HG02852 (cell line): ENCODE data around the gene DEAF1.

Experiments
- ATAC-seq: cut with Tn5 transposase; IDR thresholded peaks from one replicate; pipeline ENCODE4 v1.9.1; 2021; ENCODE audit warnings: mild to moderate bottlenecking, moderate library complexity; ENCODE audit not compliant: unreplicated experiment

Gene DEAF1

DNA sequence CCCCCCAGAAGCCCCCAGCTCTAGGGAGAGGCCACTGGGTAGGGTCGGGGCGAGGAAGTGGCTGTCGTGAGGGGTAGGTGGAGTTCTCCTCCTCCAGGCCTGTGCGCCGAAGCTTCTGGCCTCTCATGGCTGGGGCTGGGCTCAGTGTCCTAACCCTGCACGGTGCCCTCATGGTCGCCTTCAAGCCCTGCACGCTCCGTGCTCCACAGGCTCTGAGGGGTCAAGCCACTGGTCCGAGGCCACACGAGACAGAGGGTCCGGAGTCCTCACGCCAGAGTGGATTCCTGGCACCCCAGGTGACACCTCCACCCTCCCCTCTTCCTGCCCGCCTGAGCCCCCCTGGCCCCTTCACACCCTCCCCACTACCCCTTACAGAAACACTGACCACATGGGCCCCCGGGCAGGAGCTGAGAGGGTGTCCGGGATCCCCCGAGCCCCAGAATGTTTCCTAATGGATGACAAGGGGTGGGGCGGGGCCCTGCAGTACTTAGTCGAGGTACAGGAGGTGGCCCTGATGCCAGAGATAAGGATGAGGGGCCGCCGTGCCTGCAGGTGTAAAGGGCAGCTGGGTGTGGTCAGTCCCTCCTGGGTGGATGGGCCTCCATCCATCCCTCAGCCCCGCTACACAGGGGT, 69.3 kb downstream of the DEAF1 start:
- ATAC-seq: no peak

DNA sequence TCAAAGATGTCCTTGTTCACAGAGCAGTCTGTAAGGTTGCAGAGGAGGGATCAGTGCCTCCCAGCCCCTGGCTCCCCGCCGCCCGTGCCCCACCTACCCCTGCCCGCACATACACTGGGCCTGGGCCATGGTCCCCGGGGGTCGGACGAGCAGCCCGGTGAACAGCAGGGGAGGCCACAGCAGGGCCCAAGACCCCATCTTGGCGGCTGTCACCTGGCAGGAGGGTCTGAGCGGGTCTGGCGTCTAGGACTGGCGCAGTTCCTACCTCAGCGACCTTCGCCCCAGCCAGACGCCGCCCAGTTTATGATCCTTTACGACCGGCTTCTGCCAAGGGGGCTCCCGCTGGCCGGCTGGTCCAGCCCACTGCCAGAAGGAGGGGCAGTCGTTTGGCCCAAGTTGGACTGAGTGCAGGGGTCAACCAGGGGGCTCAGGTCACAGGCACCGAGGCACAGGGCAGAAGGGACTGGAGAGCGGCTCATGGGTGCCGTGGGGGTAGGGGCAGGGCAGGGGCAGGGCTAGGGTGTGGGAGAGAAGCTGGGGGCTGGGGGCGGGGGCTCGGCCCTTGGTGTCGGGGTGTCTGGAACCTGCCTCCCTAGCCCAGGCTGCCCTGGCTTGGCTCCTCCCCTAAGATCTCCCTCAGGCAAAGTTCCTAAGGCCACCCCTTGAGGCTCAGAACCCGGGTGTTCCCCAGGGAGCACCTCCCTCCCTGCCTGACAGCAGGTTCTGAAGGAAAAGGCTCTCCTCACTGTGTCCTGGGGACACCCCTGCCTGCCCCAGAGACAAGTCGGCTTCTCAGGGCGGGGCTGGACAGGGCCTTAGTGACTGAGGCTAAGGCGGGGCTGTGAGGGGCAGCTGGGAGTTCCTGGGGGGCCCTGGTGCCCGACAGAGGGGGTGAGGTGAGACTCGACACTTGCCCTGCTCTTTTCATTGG, 70.1 kb downstream of the DEAF1 start, which contains the start of gene CDHR5:
Gene CDHR5, minus strand, starts transcription at position 251 of the 931 bp plus-strand sequence. Its CDS starts 53 bp downstream, at position 198.
- no peak for ATAC-seq

DNA sequence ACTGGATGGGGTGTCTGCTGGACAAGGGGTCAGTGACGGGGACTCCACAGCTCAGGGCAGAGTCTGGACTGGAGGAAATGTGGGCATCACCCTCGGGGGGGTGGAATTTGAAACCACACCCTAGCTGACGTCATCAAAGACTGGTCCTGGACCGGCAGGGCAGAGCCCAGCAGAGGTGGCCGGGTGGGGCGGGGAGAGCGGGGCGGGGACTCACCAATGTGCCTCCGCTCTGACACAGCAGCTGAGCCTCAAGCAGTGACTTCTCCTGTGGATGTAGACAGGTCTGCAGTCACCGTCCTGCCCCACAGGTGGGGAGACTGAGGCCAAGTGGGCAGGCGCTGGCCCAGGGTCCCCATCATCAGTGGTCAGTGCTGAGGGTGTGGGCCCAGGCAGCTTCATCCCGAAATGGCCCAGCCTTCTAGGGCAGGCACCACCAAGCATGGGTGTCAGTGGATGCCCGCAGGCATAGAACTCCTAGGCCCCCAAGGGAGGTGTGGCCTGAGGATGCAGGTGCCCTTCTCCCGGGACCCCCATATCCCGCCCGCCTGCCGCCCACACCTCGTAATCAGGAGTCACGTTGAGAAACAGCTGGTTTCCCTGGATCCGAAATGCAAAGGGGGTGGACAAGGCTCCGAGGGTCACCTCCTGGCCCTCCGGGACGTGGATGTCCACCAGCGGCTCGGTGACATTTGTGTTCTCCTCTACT, 70.9 kb downstream of the DEAF1 start:
- ATAC-seq: no peak

DNA sequence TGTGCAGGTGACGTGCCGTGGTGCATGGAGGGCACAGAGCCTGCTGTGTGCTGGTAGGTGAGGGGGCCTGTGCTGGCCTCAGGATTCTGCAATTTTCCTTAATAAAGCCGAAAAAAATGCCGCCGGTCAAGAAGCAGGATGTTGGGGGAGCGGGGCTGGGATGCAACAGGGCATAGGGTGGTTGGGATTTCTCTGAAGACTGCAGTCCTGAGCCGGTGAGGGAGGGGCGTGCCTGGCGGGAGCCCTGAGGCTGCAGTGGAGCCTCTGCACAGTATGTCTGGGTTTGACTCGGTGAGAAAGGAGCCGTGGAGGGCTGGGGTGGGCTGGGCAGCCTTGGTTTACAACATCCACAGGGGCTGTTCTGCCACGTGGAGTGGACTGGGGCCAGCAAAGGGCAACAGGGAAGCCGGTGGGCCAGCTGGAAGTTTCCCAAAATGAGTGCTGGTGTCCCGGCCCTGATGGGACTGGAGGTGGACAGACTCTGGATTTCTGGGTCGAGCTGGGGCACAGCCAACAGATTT, 71.6 kb downstream of the DEAF1 start:
- ATAC-seq: no peak

DNA sequence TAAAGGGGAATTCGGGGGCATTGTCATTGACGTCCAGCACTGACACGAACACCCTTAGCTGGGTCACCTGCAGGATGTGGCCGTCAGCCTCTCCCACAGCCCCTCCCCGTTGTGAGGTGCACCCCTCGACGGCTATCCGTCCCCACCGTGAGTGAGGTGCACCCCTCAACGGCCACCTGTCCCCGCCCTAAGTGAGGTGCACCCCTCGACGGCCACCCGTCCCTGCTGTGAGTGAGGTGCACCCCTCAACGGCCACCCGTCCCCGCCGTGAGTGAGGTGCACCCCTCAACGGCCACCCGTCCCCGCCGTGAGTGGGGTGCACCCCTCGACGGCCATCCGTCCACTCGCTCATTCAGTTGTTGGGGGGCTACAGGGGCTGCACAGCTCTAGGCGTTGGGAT, 73.2 kb downstream of the DEAF1 start:
- ATAC-seq: no peak

DNA sequence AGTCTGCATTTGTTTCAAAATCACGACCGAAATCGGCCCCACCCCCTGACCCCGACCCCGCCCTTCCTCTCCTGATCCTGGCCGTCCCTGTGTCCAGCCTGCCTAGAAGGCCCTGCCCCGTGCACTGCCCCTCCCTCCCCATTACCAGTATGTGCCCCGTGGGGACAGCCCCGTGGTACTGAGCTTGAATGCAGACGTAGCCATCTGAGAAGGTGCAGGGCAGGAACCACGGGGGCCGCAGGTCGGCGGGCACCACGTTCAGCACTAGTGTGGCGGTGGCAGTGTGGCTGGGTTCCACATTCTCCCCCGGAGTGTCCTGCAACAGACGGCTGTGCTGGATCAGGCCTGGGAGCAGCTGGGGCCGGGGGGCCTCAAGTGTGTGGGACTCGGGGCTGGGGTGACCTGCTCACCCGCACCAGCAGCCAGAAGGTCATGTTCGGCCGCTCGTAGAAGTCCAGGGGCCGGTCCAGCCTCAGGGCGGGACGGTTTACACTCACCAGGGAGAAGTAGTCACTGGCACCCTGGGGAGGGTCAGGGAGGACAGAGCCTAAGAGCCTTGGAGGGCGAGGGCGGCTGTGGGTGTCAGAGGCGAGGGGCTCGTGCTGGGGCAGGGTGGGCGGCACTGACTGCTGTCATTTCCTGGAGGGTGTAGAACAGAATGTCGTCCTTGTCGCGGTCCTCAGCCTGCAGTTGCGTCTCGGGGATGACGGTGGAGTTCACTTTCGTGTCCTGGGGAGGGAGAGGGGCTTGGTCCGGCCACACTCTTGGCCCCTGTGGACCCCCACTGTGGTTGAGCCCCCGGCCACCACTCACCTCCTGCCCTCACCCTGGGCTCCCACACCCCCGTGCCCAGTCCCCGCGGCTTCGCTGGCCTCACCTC, 73.8 kb downstream of the DEAF1 start:
- ATAC-seq: no peak

DNA sequence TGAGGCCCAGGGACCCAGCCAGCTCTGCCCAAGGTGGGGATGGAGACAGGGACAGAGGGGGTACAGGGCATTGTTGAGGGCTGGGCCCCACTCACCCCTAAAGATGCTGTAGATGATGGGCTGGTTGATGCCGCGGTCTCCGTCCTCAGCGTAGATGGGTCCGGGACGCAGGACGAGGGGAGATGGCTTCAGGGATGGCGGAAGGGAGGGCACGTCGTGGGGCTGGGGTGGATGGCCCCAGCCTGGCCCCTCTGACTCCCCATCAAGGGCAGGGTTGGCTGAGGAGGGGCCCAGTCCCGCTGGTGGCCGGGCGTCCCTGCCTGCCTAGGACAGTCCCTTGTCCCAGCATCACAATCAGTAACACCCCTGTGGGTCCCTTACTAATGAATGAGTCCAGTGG, 74.8 kb downstream of the DEAF1 start:
- no peak for ATAC-seq

DNA sequence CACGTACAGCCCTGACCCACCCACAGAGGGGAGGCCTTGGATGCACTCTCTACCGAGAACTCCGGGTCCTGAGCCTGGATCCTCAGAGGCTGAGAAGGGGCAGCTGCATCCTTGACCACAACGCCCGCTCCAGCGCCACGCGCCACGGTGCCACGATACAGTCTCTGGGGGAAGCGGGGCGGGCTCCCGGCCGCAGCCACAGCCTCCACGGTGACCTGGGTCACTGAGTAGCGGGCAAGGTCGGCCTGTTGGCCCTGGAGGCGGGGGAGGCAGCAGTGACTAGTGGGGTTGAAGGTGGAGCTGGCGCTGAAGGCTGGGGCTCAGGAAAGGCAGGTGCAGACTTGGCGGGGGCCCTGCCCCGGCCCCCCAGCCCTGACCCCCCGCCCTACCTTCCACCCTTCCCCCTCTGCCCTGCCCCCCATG, 75.4 kb downstream of the DEAF1 start:
- no peak for ATAC-seq

DNA sequence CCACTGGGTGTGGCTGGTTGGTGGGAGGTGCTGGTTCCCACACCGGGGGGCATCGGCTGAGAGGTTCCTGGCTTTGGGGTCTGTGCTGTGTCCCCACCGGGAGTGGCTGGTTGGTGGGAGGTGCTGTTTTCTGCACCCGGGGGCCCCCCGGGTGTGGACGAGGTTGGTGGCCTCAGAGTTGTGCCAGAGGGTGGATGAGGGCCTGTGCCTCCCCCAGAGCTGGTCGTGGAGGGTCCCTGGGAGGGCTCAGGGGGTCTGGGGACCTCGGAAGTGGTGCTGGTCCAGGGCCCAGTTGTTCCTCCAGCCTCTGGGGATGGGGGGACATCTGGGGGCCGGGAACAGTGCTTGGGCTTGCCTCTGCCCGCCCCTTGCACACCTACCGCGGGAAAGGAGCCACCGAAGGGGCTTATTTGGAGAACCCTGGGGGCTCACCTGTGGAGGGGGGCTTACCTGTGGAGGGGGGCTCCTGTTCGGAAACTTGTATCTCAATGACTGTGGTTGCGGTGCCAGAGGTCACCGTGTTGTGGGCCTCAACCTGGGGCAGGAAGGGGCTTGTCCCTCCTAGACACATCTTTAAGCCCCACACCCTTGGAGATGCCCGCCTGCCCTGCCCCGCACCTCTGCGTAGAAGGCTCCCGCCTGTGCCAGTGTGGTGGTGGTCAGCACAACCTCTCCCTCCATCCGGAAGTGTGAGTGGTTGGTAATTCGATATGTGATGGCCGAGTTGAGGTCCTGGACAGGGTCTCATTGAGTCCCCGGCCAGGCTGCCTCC, 76.0 kb downstream of the DEAF1 start:
- ATAC-seq: no peak

DNA sequence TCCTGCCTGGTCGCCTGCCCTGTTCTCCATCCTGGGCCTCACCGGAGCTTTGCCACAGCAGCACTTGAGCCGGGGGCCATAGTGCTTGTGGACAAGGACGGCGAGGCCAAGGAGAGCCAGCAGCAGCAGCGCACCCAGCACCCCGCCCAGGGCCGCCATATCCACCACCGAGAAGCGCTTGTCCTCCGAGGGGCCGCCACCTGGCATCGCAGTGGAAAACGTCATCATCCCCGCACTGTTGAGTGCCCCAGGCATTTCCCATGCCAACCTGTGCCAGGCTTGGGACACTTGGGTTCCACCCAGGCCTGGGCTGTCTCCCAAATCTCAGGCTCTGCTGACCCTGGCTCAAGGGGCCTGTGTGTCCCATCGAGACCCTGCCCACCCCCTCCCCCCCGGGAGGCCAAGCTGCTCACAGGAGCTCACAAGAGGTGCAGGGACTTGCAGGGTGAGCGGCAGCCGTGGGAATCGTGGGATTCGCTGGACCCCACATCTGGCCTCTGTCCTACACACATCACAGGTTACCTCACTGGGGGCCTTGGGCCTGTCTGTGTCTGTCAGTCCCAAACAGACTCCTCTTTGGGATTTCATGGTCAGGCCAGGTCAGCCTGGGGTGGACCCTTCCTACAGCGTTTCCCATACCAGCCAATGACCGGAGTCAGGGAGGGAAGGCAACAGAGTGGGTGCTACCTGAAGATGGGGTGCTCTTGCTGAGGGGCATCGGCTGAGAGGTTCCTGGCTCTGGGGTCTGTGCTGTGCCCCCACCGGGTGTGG, 76.9 kb downstream of the DEAF1 start:
- no peak for ATAC-seq

DNA sequence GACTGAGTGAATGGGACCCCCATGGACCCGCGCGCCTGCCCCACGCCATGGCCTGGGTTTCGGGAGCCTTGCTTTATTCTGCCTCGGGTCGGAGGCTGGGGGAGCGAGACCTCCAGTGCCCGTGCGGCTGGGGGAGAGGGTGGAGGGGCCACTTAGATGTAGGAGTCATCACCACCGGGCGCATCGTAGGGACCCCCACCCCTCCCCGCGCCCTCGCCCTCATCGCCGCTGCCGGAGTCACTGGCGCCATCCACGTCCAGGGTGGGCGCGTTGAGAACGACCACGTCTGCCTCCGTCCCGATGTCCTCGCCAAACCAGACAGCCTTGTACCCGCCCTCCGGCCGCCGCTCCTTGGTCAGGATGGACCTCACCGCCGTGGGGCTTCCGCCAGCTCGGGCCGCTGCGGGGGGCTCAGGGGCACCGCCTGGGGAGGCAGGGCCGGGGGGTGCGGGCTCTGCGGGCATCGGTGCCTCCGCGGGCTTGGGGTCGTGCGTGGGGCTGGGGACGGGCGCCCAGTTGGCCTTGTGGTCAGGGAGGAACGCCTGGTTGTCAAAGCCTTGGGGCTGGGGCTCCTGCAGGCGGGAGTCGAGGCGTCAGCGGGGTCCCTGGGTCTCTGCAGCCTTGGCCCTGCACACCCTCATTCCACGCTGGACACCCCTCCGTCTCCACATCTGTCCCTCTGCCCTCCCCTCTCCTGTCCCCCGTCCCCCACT, 77.7 kb downstream of the DEAF1 start:
- ATAC-seq: no peak

DNA sequence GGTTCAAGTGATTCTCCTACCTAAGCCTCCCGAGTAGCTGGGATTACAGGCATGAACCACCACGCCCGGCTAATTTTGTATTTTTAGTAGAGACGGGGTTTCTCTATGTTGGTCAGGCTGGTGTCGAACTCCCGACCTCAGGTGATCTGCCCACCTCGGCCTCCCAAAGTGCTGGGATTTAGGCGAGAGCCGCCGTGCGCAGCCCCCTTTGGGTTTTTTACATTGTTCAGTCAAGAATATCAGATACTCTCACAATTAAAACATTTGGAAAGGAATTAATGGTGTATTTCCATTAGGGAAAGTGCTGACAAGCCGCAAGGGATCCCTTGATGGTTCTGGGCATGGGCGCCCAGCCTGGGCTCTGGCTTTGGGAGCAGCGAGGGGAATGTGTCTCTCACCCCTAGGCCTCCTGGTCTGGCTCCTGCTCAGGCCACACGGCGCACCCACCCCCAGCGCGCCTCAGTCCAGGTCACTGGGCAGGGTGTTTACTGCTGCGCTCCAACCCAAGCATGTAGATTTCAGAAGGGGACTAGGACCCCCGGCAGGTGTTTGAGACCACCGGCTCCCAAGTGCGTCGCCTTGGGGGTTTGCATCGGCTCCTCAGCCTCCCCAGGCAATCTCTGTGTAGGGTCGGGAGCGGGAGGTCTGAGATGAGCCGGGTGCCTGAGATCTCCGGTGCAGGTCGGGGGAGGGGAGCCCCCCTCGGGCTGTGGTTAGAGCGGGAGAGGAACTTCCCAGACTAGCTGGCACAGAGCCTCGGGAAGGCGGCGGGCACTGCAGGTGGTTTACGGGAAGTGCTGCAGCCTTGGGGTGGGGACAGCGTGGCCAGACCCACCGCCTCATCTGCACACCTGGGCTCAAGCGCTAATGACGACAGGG, 78.5 kb downstream of the DEAF1 start:
- ATAC-seq: no peak

DNA sequence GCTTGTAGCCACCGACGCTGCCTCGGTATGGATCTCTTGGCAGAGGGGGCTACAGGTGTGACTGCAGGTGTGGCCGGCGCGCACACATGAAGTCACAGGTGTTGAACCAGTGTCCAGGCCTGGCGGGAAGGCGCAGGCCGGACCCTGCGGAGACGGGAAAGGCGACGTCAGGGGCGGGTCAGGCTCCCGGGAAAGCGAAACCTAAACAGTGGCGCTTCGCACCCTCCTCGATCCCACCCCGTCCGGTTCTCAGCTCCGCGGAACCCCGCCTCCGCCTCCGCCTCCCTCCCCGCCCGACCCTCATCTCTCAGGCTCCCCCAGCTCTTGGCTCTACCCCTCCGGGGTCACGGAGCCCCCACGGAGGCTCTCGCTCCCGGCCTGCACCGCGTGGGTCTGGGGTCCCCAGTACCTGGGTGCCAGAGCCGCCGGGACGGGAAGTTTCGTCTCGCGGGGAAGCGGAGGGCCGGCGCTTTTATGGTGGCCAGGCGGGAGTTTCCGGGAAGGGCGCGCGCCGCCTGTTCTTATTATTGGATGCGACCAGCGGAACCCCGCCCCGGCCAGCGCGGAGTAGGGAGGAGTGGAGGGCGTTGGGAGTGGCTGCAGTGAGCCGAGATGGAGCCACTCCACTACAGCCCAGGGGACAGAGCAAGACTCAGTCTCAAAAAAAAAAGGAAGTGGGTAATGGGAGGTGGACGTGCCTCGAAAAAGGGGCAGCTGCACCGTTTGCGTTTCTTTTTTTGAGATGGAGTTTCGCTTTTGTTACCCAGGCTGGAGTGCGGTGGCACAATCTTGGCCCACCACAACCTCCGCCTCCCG, 79.3 kb downstream of the DEAF1 start, which contains the start of gene IRF7:
Gene IRF7, minus strand, starts transcription at position 447 of the 816 bp plus-strand sequence. CDS start 586 bp downstream, outside the sequence.
- ATAC-seq: peak; percentile 72

DNA sequence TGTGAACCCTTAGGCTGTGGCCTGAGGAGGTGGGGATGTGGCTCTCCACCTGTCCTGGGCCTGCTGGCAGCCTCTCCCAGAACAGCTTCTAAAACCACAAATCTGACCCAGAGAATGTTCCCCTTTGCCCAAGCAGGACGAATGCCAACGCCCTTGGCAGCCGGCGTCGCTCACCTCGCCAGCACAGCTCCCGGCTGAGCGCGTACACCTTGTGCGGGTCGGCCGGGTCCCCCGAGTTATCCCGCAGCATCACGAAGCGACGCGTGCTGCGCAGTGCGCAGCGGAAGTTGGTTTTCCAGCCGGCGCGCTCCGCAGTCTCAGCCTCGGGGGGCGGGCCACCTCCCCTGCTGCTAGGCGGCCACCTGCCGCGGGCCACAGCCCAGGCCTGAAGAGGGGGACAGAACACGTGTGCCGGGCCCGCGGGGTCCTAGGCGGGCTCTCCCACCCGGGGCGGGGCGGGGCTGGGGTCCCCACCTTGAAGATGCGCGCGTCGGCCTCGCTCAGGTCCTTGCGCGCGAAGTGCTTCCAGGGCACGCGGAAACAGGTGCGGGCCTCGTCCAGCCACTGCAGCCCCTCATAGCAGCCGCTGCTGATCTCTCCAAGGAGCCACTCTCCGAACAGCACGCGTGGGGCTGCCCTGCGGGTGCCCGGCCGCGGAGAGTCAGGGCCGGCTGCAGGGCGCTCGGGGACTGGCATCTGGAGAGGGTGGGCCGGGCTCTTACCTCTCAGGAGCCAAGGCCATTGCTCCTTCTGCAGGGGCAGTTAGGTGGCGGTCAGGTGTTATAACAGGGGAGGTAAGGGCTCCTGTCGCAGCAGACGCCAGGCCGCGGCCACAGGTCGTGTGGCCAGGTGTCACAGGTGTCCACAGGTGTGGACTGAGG, 80.2 kb downstream of the DEAF1 start:
- ATAC-seq: no peak

DNA sequence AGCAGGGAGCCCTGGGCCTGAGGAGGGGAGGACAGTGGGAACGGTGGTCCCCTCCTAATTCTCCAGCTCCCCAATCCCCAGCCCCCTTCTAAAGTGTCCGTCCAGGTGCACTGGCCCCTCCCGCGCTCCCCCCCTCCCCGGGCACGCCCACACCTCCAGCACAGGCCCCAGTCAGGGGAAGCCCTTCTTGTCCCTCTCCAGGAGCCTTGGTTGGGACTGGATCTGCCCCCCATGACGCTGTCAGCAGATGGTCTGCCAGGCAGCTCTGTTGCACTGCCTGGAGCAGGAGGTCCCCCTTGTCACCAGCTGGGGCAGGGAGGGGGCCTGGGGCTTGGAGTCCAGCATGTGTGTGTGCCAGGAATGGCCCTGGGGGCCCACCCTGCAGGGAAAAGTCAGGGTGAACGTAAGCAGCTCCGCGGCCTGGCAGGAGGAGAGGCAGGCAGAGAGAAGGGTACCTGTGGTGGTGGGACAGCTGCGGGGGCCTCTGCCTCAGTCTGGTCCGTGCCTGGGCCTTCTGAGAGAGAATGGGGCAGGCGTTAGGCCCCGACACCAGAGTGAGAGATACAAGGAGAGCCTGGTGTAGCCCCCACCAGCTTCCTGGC, 80.9 kb downstream of the DEAF1 start:
- ATAC-seq: no peak
